NCI-H1930 (cell line): ENCODE measurements around the gene SPSB3.
"Not testable (repeated sequence)": the region's sequence is repeated elsewhere in the genome, so short reads cannot be mapped to it uniquely, and the experiment has no call there.

Source experiments
- DNase-seq, 2 experiments: peaks; one replicate each; lab custom pipeline; 2025; lab: John Stamatoyannopoulos, UW

The SPSB3 gene

GRCh38 chr16:1816396-1817275 lies 34.3 kb upstream of the SPSB3 start:
- DNase-seq = no peak

- no peak for DNase-seq
Measured at GRCh38 chr16:1815461-1815860, 33.1 kb upstream of the SPSB3 start.

- peak; percentile 34 to 47 for DNase-seq
Measured at GRCh38 chr16:1812732-1813163, 30.4 kb upstream of the SPSB3 start.

GRCh38 chr16:1810536-1810935 lies 28.2 kb upstream of the SPSB3 start:
- no peak for DNase-seq

- DNase-seq = no peak
Measured at GRCh38 chr16:1810106-1810505, 27.7 kb upstream of the SPSB3 start.

- DNase-seq = no peak
Measured at GRCh38 chr16:1809281-1809801, 27.0 kb upstream of the SPSB3 start.

GRCh38 chr16:1808691-1809090 lies 26.3 kb upstream of the SPSB3 start:
- no peak for DNase-seq

- no peak for DNase-seq
Measured at GRCh38 chr16:1807626-1808025, 25.3 kb upstream of the SPSB3 start.

- DNase-seq = no peak
Measured at GRCh38 chr16:1800701-1801100, 18.3 kb upstream of the SPSB3 start.

GRCh38 chr16:1799263-1799662 lies 16.9 kb upstream of the SPSB3 start:
- not testable (repeated sequence) for DNase-seq

- DNase-seq = no peak
Measured at GRCh38 chr16:1794908-1795666, 12.7 kb upstream of the SPSB3 start.

- DNase-seq = no peak
Measured at GRCh38 chr16:1794221-1794871, 12.0 kb upstream of the SPSB3 start.

- DNase-seq = no peak
Measured at GRCh38 chr16:1793578-1794220, 11.3 kb upstream of the SPSB3 start, which contains the start of gene IGFALS. IGFALS (minus strand) TSS chr16:1793705; CDS start chr16:1793652, 53 bp downstream.

- no peak for DNase-seq
Measured at GRCh38 chr16:1792836-1793577, 10.6 kb upstream of the SPSB3 start.

- no peak for DNase-seq
Measured at GRCh38 chr16:1791943-1792812, 9.8 kb upstream of the SPSB3 start.

GRCh38 chr16:1791256-1791942 lies 9.0 kb upstream of the SPSB3 start:
- no peak for DNase-seq

GRCh38 chr16:1790611-1791255 lies 8.4 kb upstream of the SPSB3 start:
- no peak for DNase-seq

- no peak for DNase-seq
Measured at GRCh38 chr16:1790261-1790610, 7.9 kb upstream of the SPSB3 start.

- DNase-seq = no peak
Measured at GRCh38 chr16:1789643-1790045, 7.3 kb upstream of the SPSB3 start.
